ENCODE measurements around the gene TIMMDC1.

DNA sequence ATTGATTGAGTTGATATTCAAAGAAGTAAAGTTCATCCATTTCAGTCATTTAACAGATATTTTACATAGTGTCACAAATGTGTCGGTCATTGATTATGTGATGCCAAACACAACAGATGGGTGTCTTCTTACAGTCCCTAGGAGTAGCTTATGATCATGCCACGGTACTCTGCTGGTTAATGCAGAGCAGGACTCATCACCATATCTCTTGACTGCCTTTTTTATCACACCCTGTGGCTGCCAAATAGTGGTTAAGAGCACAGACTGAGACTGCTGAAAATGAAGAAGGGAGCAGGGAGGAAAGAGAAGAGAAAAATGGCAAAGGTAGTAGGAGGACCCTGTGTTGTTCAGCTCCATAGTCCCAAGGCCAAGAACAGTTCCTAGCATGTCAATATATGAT, 12.8 kb upstream of the TIMMDC1 start:
- TF ChIP-seq, protein P1, sequence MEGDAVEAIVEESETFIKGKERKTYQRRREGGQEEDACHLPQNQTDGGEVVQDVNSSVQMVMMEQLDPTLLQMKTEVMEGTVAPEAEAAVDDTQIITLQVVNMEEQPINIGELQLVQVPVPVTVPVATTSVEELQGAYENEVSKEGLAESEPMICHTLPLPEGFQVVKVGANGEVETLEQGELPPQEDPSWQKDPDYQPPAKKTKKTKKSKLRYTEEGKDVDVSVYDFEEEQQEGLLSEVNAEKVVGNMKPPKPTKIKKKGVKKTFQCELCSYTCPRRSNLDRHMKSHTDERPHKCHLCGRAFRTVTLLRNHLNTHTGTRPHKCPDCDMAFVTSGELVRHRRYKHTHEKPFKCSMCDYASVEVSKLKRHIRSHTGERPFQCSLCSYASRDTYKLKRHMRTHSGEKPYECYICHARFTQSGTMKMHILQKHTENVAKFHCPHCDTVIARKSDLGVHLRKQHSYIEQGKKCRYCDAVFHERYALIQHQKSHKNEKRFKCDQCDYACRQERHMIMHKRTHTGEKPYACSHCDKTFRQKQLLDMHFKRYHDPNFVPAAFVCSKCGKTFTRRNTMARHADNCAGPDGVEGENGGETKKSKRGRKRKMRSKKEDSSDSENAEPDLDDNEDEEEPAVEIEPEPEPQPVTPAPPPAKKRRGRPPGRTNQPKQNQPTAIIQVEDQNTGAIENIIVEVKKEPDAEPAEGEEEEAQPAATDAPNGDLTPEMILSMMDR (IDR thresholded peaks at IDR 0.05), result no peak
- TF ChIP-seq POLR2AphosphoS5 (IDR thresholded peaks at IDR 0.05), result no peak
- TF ChIP-seq POLR2A (IDR thresholded peaks at IDR 0.05), result no peak
